HepG2 (cell line): ENCODE results near the gene EYA3. TPM values are rescaled to one million over a fixed set of nuclear protein-coding genes. Genes with fewer than 3 reads are reported as not detected.

ENCODE experiments used
- ARNT2 ChIP-seq: sonication (generic); formaldehyde crosslinking; IDR thresholded peaks from 2 replicates; pipeline ENCODE4 v1.8.0; 2022; ENCODE audit warnings: mild to moderate bottlenecking, low read depth, missing genetic modification reagents, moderate library complexity
- CBX2 ChIP-seq, 2 experiments: fragments of 200-600 bp in 1 of 2; sonication (generic); formaldehyde crosslinking in 1 of 2; IDR thresholded peaks; 2 replicates each; pipeline versions ENCODE4 v1.7.0 to v1.8.1; 2018 to 2022; ENCODE audit warnings: low read depth in 2 of 2, low read length in 1 of 2, mild to moderate bottlenecking in 1 of 2, missing genetic modification reagents in 1 of 2
- CENPX ChIP-seq: sonication (generic); formaldehyde crosslinking; IDR thresholded peaks from 2 replicates; pipeline ENCODE4 v1.9.0; 2021; ENCODE audit warnings: mild to moderate bottlenecking, missing genetic modification reagents, moderate library complexity
- FIP1L1 ChIP-seq: fragments of 200-400 bp; formaldehyde crosslinking; IDR thresholded peaks from 2 replicates; pipeline ENCODE4 v1.6.1; 2018; ENCODE audit warnings: low read depth, mild to moderate bottlenecking, low read length, moderate library complexity, borderline replicate concordance; ENCODE audit not compliant: insufficient read depth
- FOXP1 ChIP-seq, 2 experiments: fragments of 450-650 bp in 1 of 2; IDR thresholded peaks; 2 replicates each; pipeline ENCODE4 v1.6.1; 2017 to 2018; ENCODE audit warnings: antibody characterized with exemption in 1 of 2
- GTF3A ChIP-seq: sonication (generic); formaldehyde crosslinking; conservative IDR thresholded peaks from 2 replicates; pipeline ENCODE4 v1.4.0; 2020; ENCODE audit warnings: mild to moderate bottlenecking, missing genetic modification reagents
- HCFC1 ChIP-seq: fragments of 150-350 bp; IDR thresholded peaks from 2 replicates; pipeline ENCODE4 v1.6.1; 2014; ENCODE audit warnings: low read depth, low read length
- IRX3 ChIP-seq: sonication (generic); formaldehyde crosslinking; IDR thresholded peaks from 2 replicates; pipeline ENCODE4 v1.8.1; 2023; ENCODE audit warnings: mild to moderate bottlenecking, low read depth, missing genetic modification reagents, borderline replicate concordance
- NFKBIZ ChIP-seq: IDR thresholded peaks from 2 replicates; pipeline ENCODE4 v1.6.1; 2018; ENCODE audit warnings: missing genetic modification reagents, missing compliant biosample characterization
- SKI ChIP-seq: fragments of 450-650 bp; IDR thresholded peaks from one replicate; pipeline ENCODE4 v1.6.1; 2018; ENCODE audit warnings: mild to moderate bottlenecking; ENCODE audit not compliant: partially characterized antibody
- SNAPC2 ChIP-seq: sonication (generic); formaldehyde crosslinking; IDR thresholded peaks from 2 replicates; pipeline ENCODE4 v1.8.1; 2022; ENCODE audit warnings: mild to moderate bottlenecking, missing genetic modification reagents
- SP140L ChIP-seq: sonication (generic); formaldehyde crosslinking; IDR thresholded peaks from 2 replicates; pipeline ENCODE4 v1.4.0; 2020; ENCODE audit warnings: missing genetic modification reagents, borderline replicate concordance
- TMF1 ChIP-seq: sonication (generic); formaldehyde crosslinking; IDR thresholded peaks from 2 replicates; pipeline ENCODE4 v1.8.1; 2022; ENCODE audit warnings: low read depth, missing genetic modification reagents
- U2AF1 ChIP-seq: fragments of 200-400 bp; formaldehyde crosslinking; optimal IDR thresholded peaks from 2 replicates; pipeline ENCODE3; 2017; ENCODE audit warnings: mild to moderate bottlenecking, low read depth, low read length
- ZNF101 ChIP-seq: sonication (generic); formaldehyde crosslinking; IDR thresholded peaks from 2 replicates; pipeline ENCODE4 v1.4.0; 2020; ENCODE audit warnings: mild to moderate bottlenecking, low read depth, missing genetic modification reagents, borderline replicate concordance
- ZNF30 ChIP-seq: sonication (generic); formaldehyde crosslinking; IDR thresholded peaks from 2 replicates; pipeline ENCODE4 v1.5.0; 2020; ENCODE audit warnings: mild to moderate bottlenecking, missing genetic modification reagents
- ZNF326 ChIP-seq: sonication (generic); formaldehyde crosslinking; IDR thresholded peaks from 2 replicates; pipeline ENCODE4 v1.4.0; 2020; ENCODE audit warnings: missing genetic modification reagents, borderline replicate concordance
- ZNF430 ChIP-seq: sonication (generic); formaldehyde crosslinking; IDR thresholded peaks from 2 replicates; pipeline ENCODE4 v1.9.0; 2021; ENCODE audit warnings: mild to moderate bottlenecking, missing genetic modification reagents
- ZNF510 ChIP-seq: sonication (generic); formaldehyde crosslinking; IDR thresholded peaks from 2 replicates; pipeline ENCODE4 v1.4.0; 2020; ENCODE audit warnings: low read depth, mild to moderate bottlenecking, missing genetic modification reagents
- ZNF547 ChIP-seq: sonication (generic); formaldehyde crosslinking; IDR thresholded peaks from 2 replicates; pipeline ENCODE4 v1.5.1; 2020; ENCODE audit warnings: mild to moderate bottlenecking, missing genetic modification reagents
- ZNF557 ChIP-seq: sonication (generic); formaldehyde crosslinking; IDR thresholded peaks from 2 replicates; pipeline ENCODE4 v1.4.0; 2020; ENCODE audit warnings: missing genetic modification reagents
- ZNF563 ChIP-seq: sonication (generic); formaldehyde crosslinking; IDR thresholded peaks from 2 replicates; pipeline ENCODE4 v1.8.0; 2022; ENCODE audit warnings: mild to moderate bottlenecking, moderate library complexity, missing genetic modification reagents
- ZNF749 ChIP-seq: sonication (generic); formaldehyde crosslinking; IDR thresholded peaks from 2 replicates; pipeline ENCODE4 v1.8.0; 2022; ENCODE audit warnings: mild to moderate bottlenecking, missing genetic modification reagents, moderate library complexity, borderline replicate concordance
- ZSCAN21 ChIP-seq: sonication (generic); formaldehyde crosslinking; IDR thresholded peaks from 2 replicates; pipeline ENCODE4 v1.8.0; 2022; ENCODE audit warnings: mild to moderate bottlenecking, missing genetic modification reagents, moderate library complexity, borderline replicate concordance
- ZSCAN29 ChIP-seq: sonication (generic); formaldehyde crosslinking; conservative IDR thresholded peaks from 2 replicates; pipeline ENCODE4 v1.4.0; 2020; ENCODE audit warnings: mild to moderate bottlenecking, missing genetic modification reagents
- polyA plus RNA-seq, 8 experiments: library from polyadenylated mRNA; depleted of rRNA in 3 of 8; stranded (reverse) in 7 of 8; unstranded in 1 of 8; fragments of >200 nt; fragmentation: Illumina TruSeq in 4 of 8; extraction: Trizol in 4 of 8; gene quantifications; 2 replicates each; pipeline versions ENCODE4 v1.2.1 to v1.2.3, GENCODE V29; 2011 to 2016; ENCODE audit warnings: low read depth in 4 of 8, missing spikeins in 1 of 8, mixed read lengths in 1 of 8; ENCODE audit not compliant: insufficient read depth in 1 of 8
- total RNA-seq, 5 experiments: library from RNA; depleted of rRNA; stranded (reverse); fragments of >200 nt; fragmentation: Illumina TruSeq; extraction: Trizol; gene quantifications; 2 replicates each; pipeline ENCODE4 v1.2.3, GENCODE V29; 2016; ENCODE audit warnings: low read depth in 1 of 5
- TF ChIP-seq, protein P1 (sequence below): sonication (generic); formaldehyde crosslinking; IDR thresholded peaks from 2 replicates; pipeline ENCODE4 v1.5.1; 2020; ENCODE audit warnings: mild to moderate bottlenecking, missing genetic modification reagents
- TF ChIP-seq, protein P2 (sequence below): IDR thresholded peaks from 2 replicates; pipeline ENCODE4 v1.6.1; 2016; ENCODE audit warnings: control low read depth

The EYA3 gene
- total and polyA plus RNA-seq, 2 of the 13 experiments (the other 11 are each of a cell fraction or from before 2014, with no cell fraction given): 13.9 to 19.7 TPM

DNA sequence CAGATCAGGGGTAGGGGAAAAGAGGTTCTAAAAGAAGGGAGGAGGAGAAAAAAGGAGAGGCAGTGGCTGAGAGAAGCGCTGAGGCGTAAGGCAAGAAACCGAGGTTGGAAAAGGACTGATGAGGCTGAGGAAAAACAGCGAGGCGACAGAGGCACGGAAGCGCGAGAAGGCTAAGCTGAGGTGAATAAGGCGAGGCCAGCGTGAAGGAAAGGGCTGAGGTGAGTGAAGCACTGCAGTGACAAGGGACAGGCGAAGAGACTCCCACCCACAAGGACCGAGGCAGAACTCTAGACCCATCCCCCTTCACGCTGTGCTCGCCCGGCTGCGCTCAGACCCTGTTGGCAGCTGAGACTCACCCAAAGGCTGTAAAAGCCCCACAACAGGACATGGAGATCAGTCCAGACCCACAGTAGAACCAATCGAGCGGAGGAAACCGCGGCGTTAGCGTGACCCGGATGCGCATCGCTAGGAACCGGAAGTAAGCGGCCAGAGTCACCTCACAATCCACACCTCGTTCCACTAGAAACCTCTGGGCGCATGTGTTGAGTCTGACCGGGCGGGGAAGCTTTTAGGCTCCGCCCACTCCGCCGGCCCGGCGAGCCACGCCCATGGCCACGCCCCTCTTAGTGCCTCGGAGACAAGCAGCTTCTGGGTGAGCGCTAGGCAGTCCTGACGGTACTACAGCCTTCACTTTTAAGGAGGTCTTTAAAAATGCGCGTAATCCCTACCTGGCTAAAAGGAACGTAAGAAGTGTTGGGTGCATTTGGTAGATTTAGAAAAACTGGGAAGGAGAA lies at the start of gene EYA3 (continued):
- TF ChIP-seq ZSCAN21 (CRISPR knock-in tag) (no peak; the same call in 1 of the 2 replicates), ZNF557 (no peak), HCFC1 (peak; percentile 51; the same call in 1 of the 2 replicates), CBX2 (IDR thresholded peaks at IDR 0.05; ENCODE audit: low read depth, low read length) (no peak), CBX2 (CRISPR knock-in tag; IDR thresholded peaks at IDR 0.05; ENCODE audit: low read depth) (no peak), ZNF30 (CRISPR knock-in tag) (no peak), TMF1 (CRISPR knock-in tag) (no peak), SP140L (CRISPR knock-in tag) (no peak), ZNF430 (CRISPR knock-in tag) (no peak), FIP1L1 (no peak), CENPX (CRISPR knock-in tag) (no peak), NFKBIZ (CRISPR knock-in tag) (0 out of 2 replicates have a peak, but pooled peaks have one; percentile 19), U2AF1 (peak; percentile 54), IRX3 (no peak), ZNF326 (CRISPR knock-in tag) (no peak), ZNF101 (CRISPR knock-in tag) (no peak), SNAPC2 (CRISPR knock-in tag) (no peak), ARNT2 (CRISPR knock-in tag) (peak; percentile 59; the same call in 1 of the 2 replicates), ZSCAN29 (CRISPR knock-in tag) (no peak), FOXP1 (IDR thresholded peaks at IDR 0.05) (no peak), FOXP1 (CRISPR knock-in tag; IDR thresholded peaks at IDR 0.05) (0 out of 2 replicates have a peak, but pooled peaks have one; percentile 17), SKI (peak; percentile 35), ZNF563 (CRISPR knock-in tag) (0 out of 2 replicates have a peak, but pooled peaks have one; percentile 39), ZNF510 (CRISPR knock-in tag) (no peak), GTF3A (CRISPR knock-in tag) (no peak), ZNF547 (CRISPR knock-in tag) (peak; percentile 23; the same call in 1 of the 2 replicates), ZNF749 (CRISPR knock-in tag) (no peak)
- TF ChIP-seq, protein P1, sequence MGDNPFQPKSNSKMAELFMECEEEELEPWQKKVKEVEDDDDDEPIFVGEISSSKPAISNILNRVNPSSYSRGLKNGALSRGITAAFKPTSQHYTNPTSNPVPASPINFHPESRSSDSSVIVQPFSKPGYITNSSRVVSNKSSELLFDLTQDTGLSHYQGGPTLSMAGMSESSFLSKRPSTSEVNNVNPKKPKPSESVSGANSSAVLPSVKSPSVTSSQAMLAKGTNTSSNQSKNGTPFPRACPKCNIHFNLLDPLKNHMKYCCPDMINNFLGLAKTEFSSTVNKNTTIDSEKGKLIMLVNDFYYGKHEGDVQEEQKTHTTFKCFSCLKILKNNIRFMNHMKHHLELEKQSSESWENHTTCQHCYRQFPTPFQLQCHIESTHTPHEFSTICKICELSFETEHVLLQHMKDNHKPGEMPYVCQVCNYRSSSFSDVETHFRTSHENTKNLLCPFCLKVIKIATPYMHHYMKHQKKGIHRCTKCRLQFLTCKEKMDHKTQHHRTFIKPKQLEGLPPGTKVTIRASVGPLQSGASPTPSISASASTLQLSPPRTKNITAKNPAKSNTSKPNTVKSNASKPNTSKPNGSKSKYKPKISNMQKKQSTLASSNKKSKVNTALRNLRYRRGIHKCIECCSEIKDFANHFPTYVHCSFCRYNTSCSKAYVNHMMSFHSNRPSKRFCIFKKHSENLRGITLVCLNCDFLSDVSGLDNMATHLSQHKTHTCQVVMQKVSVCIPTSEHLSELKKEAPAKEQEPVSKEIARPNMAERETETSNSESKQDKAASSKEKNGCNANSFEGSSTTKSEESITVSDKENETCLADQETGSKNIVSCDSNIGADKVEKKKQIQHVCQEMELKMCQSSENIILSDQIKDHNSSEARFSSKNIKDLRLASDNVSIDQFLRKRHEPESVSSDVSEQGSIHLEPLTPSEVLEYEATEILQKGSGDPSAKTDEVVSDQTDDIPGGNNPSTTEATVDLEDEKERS (CRISPR knock-in tag): no peak
- TF ChIP-seq, protein P2, sequence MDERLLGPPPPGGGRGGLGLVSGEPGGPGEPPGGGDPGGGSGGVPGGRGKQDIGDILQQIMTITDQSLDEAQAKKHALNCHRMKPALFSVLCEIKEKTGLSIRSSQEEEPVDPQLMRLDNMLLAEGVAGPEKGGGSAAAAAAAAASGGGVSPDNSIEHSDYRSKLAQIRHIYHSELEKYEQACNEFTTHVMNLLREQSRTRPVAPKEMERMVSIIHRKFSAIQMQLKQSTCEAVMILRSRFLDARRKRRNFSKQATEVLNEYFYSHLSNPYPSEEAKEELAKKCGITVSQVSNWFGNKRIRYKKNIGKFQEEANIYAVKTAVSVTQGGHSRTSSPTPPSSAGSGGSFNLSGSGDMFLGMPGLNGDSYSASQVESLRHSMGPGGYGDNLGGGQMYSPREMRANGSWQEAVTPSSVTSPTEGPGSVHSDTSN (CRISPR knock-in tag): no peak
